GF-D8 (cell line): ENCODE data around the gene SH2D5.
A peak's percentile ranks its signal among the peaks of the same experiment; 100 is the strongest.

Source experiments
- DNase-seq: peaks from one replicate; lab custom pipeline; 2025; lab: John Stamatoyannopoulos, UW

SH2D5 gene

GRCh38 chr1:20732588-20733359 is at the start of gene SH2D5:
Gene SH2D5 (minus strand): TSS chr1:20732703. CDS start chr1:20728044, 4,659 bp downstream.
- DNase-seq, result peak; percentile 46

- no peak for DNase-seq
Observed at GRCh38 chr1:20775700-20776099, 43.2 kb upstream of the SH2D5 start.

- no peak for DNase-seq
Observed at GRCh38 chr1:20771780-20772179, 39.3 kb upstream of the SH2D5 start.

- no peak for DNase-seq
Observed at GRCh38 chr1:20770314-20771087, 38.0 kb upstream of the SH2D5 start.

- no peak for DNase-seq
Observed at GRCh38 chr1:20767271-20767670, 34.8 kb upstream of the SH2D5 start.

- DNase-seq, result no peak
Observed at GRCh38 chr1:20763417-20763816, 30.9 kb upstream of the SH2D5 start.

GRCh38 chr1:20760322-20760721 is 27.8 kb upstream of the SH2D5 start:
- DNase-seq, result no peak

- no peak for DNase-seq
Observed at GRCh38 chr1:20753589-20753988, 21.1 kb upstream of the SH2D5 start.

GRCh38 chr1:20751462-20751990 is 19.0 kb upstream of the SH2D5 start:
- no peak for DNase-seq

GRCh38 chr1:20742671-20743070 is 10.2 kb upstream of the SH2D5 start:
- DNase-seq, result no peak

- no peak for DNase-seq
Observed at GRCh38 chr1:20740781-20741180, 8.3 kb upstream of the SH2D5 start.

GRCh38 chr1:20739225-20739624 is 6.7 kb upstream of the SH2D5 start:
- no peak for DNase-seq

- no peak for DNase-seq
Observed at GRCh38 chr1:20735581-20736111, 3.1 kb upstream of the SH2D5 start.

- no peak for DNase-seq
Observed at GRCh38 chr1:20733360-20733975, 965 bp upstream of the SH2D5 start.

GRCh38 chr1:20732071-20732587 is 374 bp downstream of the SH2D5 start:
- no peak for DNase-seq

- DNase-seq, result no peak
Observed at GRCh38 chr1:20731057-20731991, 1.2 kb downstream of the SH2D5 start.

- DNase-seq, result no peak
Observed at GRCh38 chr1:20730690-20731056, 1.8 kb downstream of the SH2D5 start.

- no peak for DNase-seq
Observed at GRCh38 chr1:20729990-20730689, 2.4 kb downstream of the SH2D5 start.

GRCh38 chr1:20729155-20729931 is 3.2 kb downstream of the SH2D5 start:
- DNase-seq, result no peak
